ENCODE results near the gene CA6.

GRCh38 chr1:8970870-8971337, 25.2 kb downstream of the CA6 start:
- TF ChIP-seq CTCF (IDR thresholded peaks at IDR 0.05) (no peak), POLR2A (IDR thresholded peaks at IDR 0.05) (no peak)
